Colonic mucosa (tissue), 4 donors: ENCODE measurements around the gene JOSD1. TPM values are rescaled to one million over a fixed set of nuclear protein-coding genes. Genes with fewer than 3 reads are reported as not detected.
"Not testable (repeated sequence)": the region's sequence is repeated elsewhere in the genome, so short reads cannot be mapped to it uniquely, and the experiment has no call there.

ENCODE experiments used
- DNase-seq: peaks from one replicate; pipeline ENCODE4 v3.0.0-alpha.2; 2020
- H3K27ac ChIP-seq: fragments of 200-600 bp; one replicate; pipeline ENCODE4 v1.8.0; 2021
- H3K27me3 ChIP-seq: fragments of 200-600 bp; one replicate; pipeline ENCODE4 v1.8.0; 2021
- H3K36me3 ChIP-seq: fragments of 200-600 bp; one replicate; pipeline ENCODE4 v1.8.0; 2021
- H3K4me1 ChIP-seq: fragments of 200-600 bp; one replicate; pipeline ENCODE4 v1.8.0; 2021; ENCODE audit warnings: mild to moderate bottlenecking
- H3K4me3 ChIP-seq: fragments of 200-600 bp; one replicate; pipeline ENCODE4 v1.8.0; 2021
- H3K9ac ChIP-seq, 2 donors: one replicate each; pipeline ENCODE4 v1.7.0; 2013; ENCODE audit warnings: control low read depth in 2 of 2, low read depth in 2 of 2, low read length in 2 of 2
- H3K9me3 ChIP-seq: fragments of 200-600 bp; one replicate; pipeline ENCODE4 v1.8.0; 2021
- intact Hi-C: fragments of 100-400 bp; cut with DNase I; formaldehyde crosslinking; loops from one replicate; pipeline ENCODE4 v1.14.1; 2022
- total RNA-seq, 2 donors: library from RNA; stranded (reverse); fragmentation: NEBNext Ultra II Directional in 1 of 2; extraction: Animal tissue kit (Norgen Biotek cat#: 25700) in 1 of 2; gene quantifications; one replicate each; pipeline ENCODE4 v1.2.1, GENCODE V29; 2021
- TF ChIP-seq, protein P1 (sequence below): fragments of 200-600 bp; IDR thresholded peaks from one replicate; pipeline ENCODE4 v1.8.0; 2022; ENCODE audit warnings: antibody characterized with exemption, mild to moderate bottlenecking
- donor health status: healthy.
- donor health status: DM: no; HTN: no; CAD: no.
- donor health status: DM: no; HTN: no; CAD: no.

Gene JOSD1
- total RNA-seq, 2 donors from 2014 or later = 52.4 to 108 TPM

DNA sequence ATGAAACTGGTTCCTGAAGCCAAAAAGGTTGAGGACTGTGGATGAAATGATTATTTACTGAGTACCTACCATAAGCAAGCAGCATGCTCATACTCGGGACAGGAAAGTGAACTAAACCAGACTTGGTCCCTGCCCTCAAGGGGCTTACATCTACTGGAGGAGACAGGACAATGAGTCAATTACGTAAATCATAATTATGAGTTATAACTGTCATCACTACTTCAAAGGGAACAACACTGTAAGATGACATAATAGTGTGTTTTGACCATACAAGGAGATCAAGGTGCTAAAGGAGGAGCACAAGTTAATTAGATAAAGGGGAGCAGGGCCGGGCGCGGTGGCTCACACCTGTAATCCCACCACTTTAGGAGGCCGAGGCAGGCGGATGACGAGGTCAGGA, 47.0 kb downstream of the JOSD1 start:
- no peak for DNase-seq
- Histone ChIP-seq H3K4me3 (no peak overlapping the region), H3K27me3 (no peaks in the 10 kb centered on the region), H3K9ac (no peak overlapping the region), H3K4me1 (peaks cover 5% of the 10 kb centered on the region), H3K36me3 (no peaks in the 10 kb centered on the region), H3K27ac (no peak overlapping the region), H3K9me3 (no peaks in the 10 kb centered on the region)
- intact Hi-C loops = no loop called here
- TF ChIP-seq, protein P1, sequence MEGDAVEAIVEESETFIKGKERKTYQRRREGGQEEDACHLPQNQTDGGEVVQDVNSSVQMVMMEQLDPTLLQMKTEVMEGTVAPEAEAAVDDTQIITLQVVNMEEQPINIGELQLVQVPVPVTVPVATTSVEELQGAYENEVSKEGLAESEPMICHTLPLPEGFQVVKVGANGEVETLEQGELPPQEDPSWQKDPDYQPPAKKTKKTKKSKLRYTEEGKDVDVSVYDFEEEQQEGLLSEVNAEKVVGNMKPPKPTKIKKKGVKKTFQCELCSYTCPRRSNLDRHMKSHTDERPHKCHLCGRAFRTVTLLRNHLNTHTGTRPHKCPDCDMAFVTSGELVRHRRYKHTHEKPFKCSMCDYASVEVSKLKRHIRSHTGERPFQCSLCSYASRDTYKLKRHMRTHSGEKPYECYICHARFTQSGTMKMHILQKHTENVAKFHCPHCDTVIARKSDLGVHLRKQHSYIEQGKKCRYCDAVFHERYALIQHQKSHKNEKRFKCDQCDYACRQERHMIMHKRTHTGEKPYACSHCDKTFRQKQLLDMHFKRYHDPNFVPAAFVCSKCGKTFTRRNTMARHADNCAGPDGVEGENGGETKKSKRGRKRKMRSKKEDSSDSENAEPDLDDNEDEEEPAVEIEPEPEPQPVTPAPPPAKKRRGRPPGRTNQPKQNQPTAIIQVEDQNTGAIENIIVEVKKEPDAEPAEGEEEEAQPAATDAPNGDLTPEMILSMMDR = no peak

DNA sequence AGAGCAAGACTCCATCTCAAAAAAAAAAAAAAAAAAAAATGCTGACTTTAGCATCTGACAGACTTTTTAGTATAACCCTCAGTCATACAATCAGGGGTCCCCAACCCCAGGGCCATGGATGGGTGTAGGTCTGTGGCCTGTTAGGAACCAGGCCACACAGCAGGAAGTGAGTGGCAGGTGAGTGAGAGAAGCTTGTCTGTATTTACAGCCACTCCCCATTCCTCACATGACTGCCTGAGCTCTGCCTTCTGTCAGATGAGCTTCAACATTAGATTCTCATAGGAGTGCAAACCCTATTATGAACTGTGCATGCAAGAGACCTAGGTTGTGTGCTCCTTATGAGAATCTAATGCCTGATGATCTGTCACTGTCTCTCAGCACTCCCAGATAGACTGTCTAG, 47.9 kb downstream of the JOSD1 start:
- Histone ChIP-seq H3K9ac (no peak overlapping the region), H3K36me3 (no peaks in the 10 kb centered on the region), H3K27me3 (no peaks in the 10 kb centered on the region), H3K4me3 (no peak overlapping the region), H3K4me1 (peaks cover 5% of the 10 kb centered on the region), H3K9me3 (no peaks in the 10 kb centered on the region), H3K27ac (peak overlapping the region; percentile 33)
- DNase-seq = peak; percentile 35
- intact Hi-C loops = no loop called here
- TF ChIP-seq, protein P1 = no peak

DNA sequence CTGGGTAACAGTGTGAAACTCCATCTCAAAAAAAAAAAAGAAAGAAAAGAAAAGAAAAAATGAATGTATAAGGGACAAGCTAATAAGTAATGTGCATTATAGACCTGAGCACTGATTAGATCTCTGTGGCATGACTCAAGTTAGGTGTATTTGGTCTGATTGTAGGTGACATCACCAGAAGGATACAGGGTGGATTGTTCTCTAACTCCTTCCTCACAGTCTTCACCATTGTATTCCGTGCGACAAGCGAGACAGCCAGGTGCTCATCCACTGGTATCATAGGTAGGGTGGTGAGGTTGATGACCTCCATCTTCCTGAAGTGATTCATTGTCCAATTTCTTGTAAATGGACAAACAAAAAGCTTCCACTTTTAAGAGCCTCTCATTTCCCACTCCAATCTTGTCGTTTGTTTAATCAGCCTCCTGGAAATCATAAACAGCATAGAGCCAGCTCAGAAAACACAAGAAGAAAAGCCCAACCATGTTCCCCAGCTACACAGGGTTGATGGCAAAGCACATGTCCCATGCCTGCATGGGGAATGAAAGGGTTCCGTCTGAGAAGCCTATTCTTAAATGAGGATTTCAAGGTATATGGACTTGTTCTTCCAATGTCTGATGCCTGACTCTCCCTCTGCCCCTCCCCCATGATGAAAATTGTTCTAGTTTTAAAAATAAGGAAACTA, 50.8 kb downstream of the JOSD1 start:
- Histone ChIP-seq H3K36me3 (no peaks in the 10 kb centered on the region), H3K4me1 (no peaks in the 10 kb centered on the region), H3K27ac (no peak overlapping the region), H3K4me3 (no peak overlapping the region), H3K27me3 (no peaks in the 10 kb centered on the region), H3K9ac (no peak overlapping the region), H3K9me3 (no peaks in the 10 kb centered on the region)
- intact Hi-C loops = no loop called here
- TF ChIP-seq, protein P1 = no peak
- no peak for DNase-seq

DNA sequence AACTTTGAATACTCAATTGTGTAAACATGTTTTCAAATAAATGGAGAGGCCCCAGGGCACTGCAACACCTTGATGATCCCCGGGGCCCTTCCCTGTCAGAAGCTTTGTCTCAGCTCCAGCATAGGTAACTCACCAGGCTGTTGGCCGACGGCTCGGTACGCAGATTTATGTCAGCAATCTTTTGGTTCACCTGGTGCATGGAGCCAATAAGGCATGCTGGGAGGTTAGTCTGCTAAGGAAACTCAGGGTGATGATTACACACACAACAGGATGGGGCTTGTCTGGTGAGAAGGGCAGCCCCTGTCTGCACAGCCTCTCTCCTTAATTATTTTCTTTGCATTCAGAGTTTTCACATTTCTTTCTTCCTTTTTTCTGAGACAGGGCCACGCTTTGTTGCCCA, 55.3 kb downstream of the JOSD1 start:
- no peaks in the 10 kb centered on the region for H3K4me1 ChIP-seq
- H3K36me3 ChIP-seq = no peaks in the 10 kb centered on the region
- H3K27me3 ChIP-seq = no peaks in the 10 kb centered on the region
- no peak for DNase-seq
- intact Hi-C loops = no loop called here
- H3K9me3 ChIP-seq = no peaks in the 10 kb centered on the region
- TF ChIP-seq, protein P1 = no peak
- H3K4me3 ChIP-seq = no peak overlapping the region
- H3K9ac ChIP-seq = no peak overlapping the region
- H3K27ac ChIP-seq = no peak overlapping the region

DNA sequence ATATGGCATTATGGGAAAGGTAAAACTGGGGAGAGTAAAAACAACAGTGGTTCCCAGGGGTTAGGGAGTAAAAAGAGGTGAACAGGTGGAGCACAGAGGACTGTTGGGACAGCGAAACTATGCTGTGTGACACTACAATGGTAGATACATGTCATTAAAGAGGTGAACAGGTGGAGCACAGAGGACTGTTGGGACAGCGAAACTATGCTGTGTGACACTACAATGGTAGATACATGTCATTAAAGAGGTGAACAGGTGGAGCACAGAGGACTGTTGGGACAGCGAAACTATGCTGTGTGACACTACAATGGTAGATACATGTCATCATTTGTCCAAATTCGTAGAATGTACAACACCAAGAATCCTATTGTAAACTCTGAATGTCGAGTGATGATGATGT, 56.5 kb downstream of the JOSD1 start:
- H3K36me3 ChIP-seq, H3K27ac ChIP-seq, H3K4me3 ChIP-seq, H3K9me3 ChIP-seq, DNase-seq, H3K4me1 ChIP-seq, H3K9ac ChIP-seq, H3K27me3 ChIP-seq, intact Hi-C loops: not testable (repeated sequence)

DNA sequence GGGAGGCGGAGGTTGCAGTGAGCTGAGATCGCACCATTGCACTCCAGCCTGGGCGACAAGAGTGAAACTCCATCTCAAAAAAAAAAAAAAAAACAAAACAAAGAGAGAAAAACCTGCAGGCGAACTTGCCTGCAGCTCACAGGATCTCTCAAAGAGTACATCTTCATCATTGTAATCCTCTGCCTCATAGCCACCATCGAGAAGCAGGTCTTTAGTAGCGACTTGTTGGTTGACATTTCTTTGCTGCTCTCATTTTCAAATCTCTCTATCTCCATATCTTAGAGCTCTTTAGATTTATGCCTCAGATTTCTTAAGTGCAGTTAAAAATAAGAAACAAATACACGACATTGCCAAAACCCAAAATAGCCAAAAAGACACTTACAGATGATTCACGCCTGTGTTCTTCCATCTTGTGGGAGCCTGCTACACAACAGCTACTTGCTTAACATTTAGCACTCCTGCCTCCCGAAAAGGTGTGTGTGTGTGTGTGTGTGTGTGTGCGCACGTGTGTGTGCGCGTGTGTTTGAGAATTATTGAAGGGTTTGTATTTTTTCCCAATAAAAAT, 59.2 kb downstream of the JOSD1 start:
- H3K4me3 ChIP-seq = no peak overlapping the region
- no peak overlapping the region for H3K27ac ChIP-seq
- DNase-seq = no peak
- intact Hi-C loops = no loop called here
- H3K36me3 ChIP-seq = no peaks in the 10 kb centered on the region
- H3K9me3 ChIP-seq = no peaks in the 10 kb centered on the region
- H3K27me3 ChIP-seq = no peaks in the 10 kb centered on the region
- H3K9ac ChIP-seq = no peak overlapping the region
- H3K4me1 ChIP-seq = no peaks in the 10 kb centered on the region
- TF ChIP-seq, protein P1 = no peak
